OCI-LY7 (cell line): Measurements from ENCODE around the gene PRR5L. TPM values are rescaled to one million over a fixed set of nuclear protein-coding genes. Genes with fewer than 3 reads are reported as not detected.

Source experiments
- BruUV-seq: library from RNA; stranded (reverse); fragments of 400-500 nt; replicated peaks from 2 replicates; lab custom pipeline; 2021; lab: Mats Ljungman, UMichigan
- CTCF ChIA-PET: fragments of 300-600 bp; sonication (Branson Sonifier 250); formaldehyde crosslinking; loops from one replicate; lab custom pipeline; 2022; ENCODE audit warnings: antibody characterized with exemption; ENCODE audit not compliant: unreplicated experiment; lab: Charles Lee
- POLR2A ChIA-PET: fragments of 300-600 bp; sonication (Branson Sonifier 250); formaldehyde crosslinking; loops from one replicate; lab custom pipeline; 2022; ENCODE audit warnings: antibody characterized with exemption; lab: Charles Lee
- DNase-seq: peaks from one replicate; pipeline ENCODE4 v3.0.0-alpha.2; 2015; ENCODE audit warnings: low spot score
- H2AFZ ChIP-seq: fragments of 200-600 bp; sonication (generic), shearing (Covaris generic); 2 replicates; pipeline ENCODE4 v1.6.1; 2014; ENCODE audit warnings: mild to moderate bottlenecking, antibody characterized with exemption, low read length, moderate library complexity
- H3K27ac ChIP-seq: fragments of 200-600 bp; sonication (generic); 2 replicates; pipeline ENCODE4 v1.5.1; 2014; ENCODE audit warnings: mixed run types, low read depth, mild to moderate bottlenecking, moderate library complexity, low read length, inconsistent platforms; ENCODE audit not compliant: poor library complexity, severe bottlenecking
- H3K36me3 ChIP-seq: fragments of 200-600 bp; sonication (generic); 2 replicates; pipeline ENCODE4 v1.6.1; 2014; ENCODE audit warnings: mild to moderate bottlenecking, antibody characterized with exemption, low read length, moderate library complexity, mixed read lengths; ENCODE audit not compliant: insufficient read depth
- H3K4me1 ChIP-seq: fragments of 200-600 bp; sonication (generic); 2 replicates; pipeline ENCODE4 v1.5.1; 2014; ENCODE audit warnings: mild to moderate bottlenecking, low read length; ENCODE audit not compliant: insufficient read depth, poor library complexity, severe bottlenecking
- H3K4me2 ChIP-seq: fragments of 200-600 bp; sonication (generic); 2 replicates; pipeline ENCODE4 v1.6.1; 2014; ENCODE audit warnings: mild to moderate bottlenecking, low read length
- H3K4me3 ChIP-seq: fragments of 200-600 bp; sonication (generic); 2 replicates; pipeline ENCODE4 v1.5.1; 2014; ENCODE audit warnings: mild to moderate bottlenecking, low read depth, low read length; ENCODE audit not compliant: poor library complexity, severe bottlenecking
- H3K79me2 ChIP-seq: fragments of 200-600 bp; sonication (generic); 2 replicates; pipeline ENCODE4 v1.6.1; 2016; ENCODE audit warnings: low read depth, mild to moderate bottlenecking, low read length, moderate library complexity, mixed read lengths; ENCODE audit not compliant: insufficient read depth
- H3K9me2 ChIP-seq: fragments of 200-600 bp; sonication (generic); 2 replicates; pipeline ENCODE4 v1.6.1; 2016; ENCODE audit warnings: mild to moderate bottlenecking, low read length, mixed read lengths; ENCODE audit not compliant: insufficient read depth
- H3K9me3 ChIP-seq: fragments of 200-600 bp; sonication (generic); 2 replicates; pipeline ENCODE4 v1.6.1; 2014; ENCODE audit warnings: mild to moderate bottlenecking, mixed run types, low read length, mixed read lengths
- H4K20me1 ChIP-seq: fragments of 200-600 bp; sonication (generic); 2 replicates; pipeline ENCODE4 v1.6.1; 2014; ENCODE audit warnings: mild to moderate bottlenecking, antibody characterized with exemption, low read length, moderate library complexity, mixed read lengths; ENCODE audit not compliant: insufficient read depth
- CTCF ChIP-seq: fragments of 200-600 bp; sonication (generic); conservative IDR thresholded peaks from 2 replicates; pipeline ENCODE4 v1.5.1; 2014; ENCODE audit warnings: mild to moderate bottlenecking, antibody characterized with exemption, low read length, moderate library complexity, mixed read lengths
- EZH2phosphoT487 ChIP-seq: fragments of 200-600 bp; sonication (generic); IDR thresholded peaks from 2 replicates; pipeline ENCODE4 v1.6.1; 2018; ENCODE audit warnings: low read depth, borderline replicate concordance, mild to moderate bottlenecking, mixed run types, antibody characterized with exemption, low read length, moderate library complexity, mixed read lengths
- intact Hi-C: fragments of 100-400 bp; cut with micrococcal nuclease; formaldehyde crosslinking; loops from one replicate; pipeline ENCODE4 v1.10.0; 2022; ENCODE audit not compliant: unreplicated experiment
- total RNA-seq, 2 experiments: library from RNA; depleted of rRNA in 1 of 2; stranded (reverse); fragments of >200 nt in 1 of 2; shearing (Covaris generic) in 1 of 2; gene quantifications; 2 replicates each; pipeline ENCODE4 v1.2.3, GENCODE V29; 2014 to 2022

PRR5L gene
- total RNA-seq, 2 experiments from 2014 or later, result not detected

- H4K20me1 ChIP-seq, result no peaks in the 10 kb centered on the region
- ChIA-PET CTCF (no interaction called here), POLR2A (no interaction called here)
- peak; percentile 61 for DNase-seq
- TF ChIP-seq EZH2phosphoT487 (no peak), CTCF (no peak)
- intact Hi-C loops, result no loop called here
- H3K4me3 ChIP-seq, result no peak overlapping the region
- H3K36me3 ChIP-seq, result no peaks in the 10 kb centered on the region
- no peaks in the 10 kb centered on the region for H3K9me2 ChIP-seq
- no peaks in the 10 kb centered on the region for H3K4me1 ChIP-seq
- H2AFZ ChIP-seq, result peak overlapping the region; percentile 38; the same call in 1 of the 2 replicates
- no peak overlapping the region for H3K4me2 ChIP-seq
- H3K27ac ChIP-seq, result no peak overlapping the region
- no peaks in the 10 kb centered on the region for H3K79me2 ChIP-seq
- BruUV-seq, result no TSS peak
- no peaks in the 10 kb centered on the region; the same call in 1 of the 2 replicates for H3K9me3 ChIP-seq
These were observed 37.8 kb downstream of the PRR5L start for GRCh38 chr11:36333897-36334296.

GRCh38 chr11:36339888-36340287, 43.8 kb downstream of the PRR5L start:
- ChIA-PET POLR2A (no interaction called here), CTCF (no interaction called here)
- Histone ChIP-seq H3K36me3 (no peaks in the 10 kb centered on the region), H3K27ac (no peak overlapping the region), H2AFZ (no peak overlapping the region), H3K4me3 (no peak overlapping the region), H3K79me2 (no peaks in the 10 kb centered on the region), H4K20me1 (no peaks in the 10 kb centered on the region), H3K4me2 (no peak overlapping the region), H3K9me2 (no peaks in the 10 kb centered on the region), H3K4me1 (no peaks in the 10 kb centered on the region), H3K9me3 (no peaks in the 10 kb centered on the region)
- intact Hi-C loops, result no loop called here
- TF ChIP-seq CTCF, result no peak
- no peak for TF ChIP-seq EZH2phosphoT487
- no TSS peak for BruUV-seq
- DNase-seq, result no peak

GRCh38 chr11:36340897-36341296, 44.8 kb downstream of the PRR5L start:
- no TSS peak for BruUV-seq
- H4K20me1 ChIP-seq, result no peaks in the 10 kb centered on the region
- H3K4me1 ChIP-seq, result no peaks in the 10 kb centered on the region
- no peak overlapping the region for H3K27ac ChIP-seq
- H3K4me3 ChIP-seq, result no peak overlapping the region
- H3K36me3 ChIP-seq, result no peaks in the 10 kb centered on the region
- ChIA-PET POLR2A (no interaction called here), CTCF (no interaction called here)
- H3K9me2 ChIP-seq, result no peaks in the 10 kb centered on the region
- no peak overlapping the region for H3K4me2 ChIP-seq
- no peak for DNase-seq
- TF ChIP-seq CTCF, result no peak
- no peak for TF ChIP-seq EZH2phosphoT487
- no peaks in the 10 kb centered on the region for H3K9me3 ChIP-seq
- H3K79me2 ChIP-seq, result no peaks in the 10 kb centered on the region
- intact Hi-C loops, result no loop called here
- H2AFZ ChIP-seq, result no peak overlapping the region
